ENCODE data around the gene CASK. TPM values are rescaled to one million over a fixed set of nuclear protein-coding genes. Genes with fewer than 3 reads are reported as not detected.

The CASK gene
- total and polyA plus RNA-seq, 2 of the 13 experiments (the other 11 are each of a cell fraction or from before 2014, with no cell fraction given), result 14.5 to 16.0 TPM

DNA sequence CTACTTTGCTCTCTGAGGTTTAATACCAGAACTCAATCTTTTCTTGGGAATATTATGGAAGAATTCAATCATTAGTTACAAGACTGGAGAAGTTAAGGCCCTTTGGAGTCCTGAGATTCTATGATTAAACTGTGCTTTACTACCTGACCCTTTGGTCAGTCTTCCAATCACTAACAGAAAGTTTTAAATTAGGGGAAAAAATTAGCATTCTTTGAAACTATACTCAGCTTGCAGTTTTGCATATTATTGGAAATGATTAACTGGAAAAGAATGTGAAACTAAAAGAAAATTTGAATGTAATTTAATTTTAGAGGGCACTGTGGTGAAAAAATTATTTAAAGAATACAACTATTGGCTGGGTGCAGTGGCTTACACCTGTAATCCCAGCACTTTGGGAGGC is 253.2 kb downstream of the CASK start:
- POLR2A ChIA-PET, result no interaction called here
- no peaks in the 10 kb centered on the region for H3K4me1 ChIP-seq (ENCODE audit: insufficient read depth, low read length)
- H3K27me3 ChIP-seq (ENCODE audit: control insufficient read depth in 1 of 2, insufficient read depth in 2 of 2, low read length in 2 of 2), result no peaks in the 10 kb centered on the region
- TF ChIP-seq ZNF557 (CRISPR knock-in tag; IDR thresholded peaks at IDR 0.05), result no peak
- no peak for TF ChIP-seq TGIF2 (CRISPR knock-in tag; IDR thresholded peaks at IDR 0.05)
- TF ChIP-seq, protein P1, sequence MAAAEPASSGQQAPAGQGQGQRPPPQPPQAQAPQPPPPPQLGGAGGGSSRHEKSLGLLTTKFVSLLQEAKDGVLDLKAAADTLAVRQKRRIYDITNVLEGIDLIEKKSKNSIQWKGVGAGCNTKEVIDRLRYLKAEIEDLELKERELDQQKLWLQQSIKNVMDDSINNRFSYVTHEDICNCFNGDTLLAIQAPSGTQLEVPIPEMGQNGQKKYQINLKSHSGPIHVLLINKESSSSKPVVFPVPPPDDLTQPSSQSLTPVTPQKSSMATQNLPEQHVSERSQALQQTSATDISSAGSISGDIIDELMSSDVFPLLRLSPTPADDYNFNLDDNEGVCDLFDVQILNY (CRISPR knock-in tag; conservative IDR thresholded peaks at IDR 0.05), result no peak
- TF ChIP-seq PHF21A (CRISPR knock-in tag; IDR thresholded peaks at IDR 0.05), result no peak
- no peak for TF ChIP-seq NR2F2 (IDR thresholded peaks at IDR 0.05; ENCODE audit: borderline replicate concordance, low read depth)
- no peak for TF ChIP-seq FOXA3 (CRISPR knock-in tag; IDR thresholded peaks at IDR 0.05)
- no peak for TF ChIP-seq ZNF20 (CRISPR knock-in tag; IDR thresholded peaks at IDR 0.05)
- TF ChIP-seq ZNF720 (CRISPR knock-in tag; IDR thresholded peaks at IDR 0.05), result no peak
- no peak for TF ChIP-seq ZBTB42 (CRISPR knock-in tag; IDR thresholded peaks at IDR 0.05)
- no peak for TF ChIP-seq ESRRA (CRISPR knock-in tag; IDR thresholded peaks at IDR 0.05; ENCODE audit: low read depth)
- no peak for TF ChIP-seq THAP11 (CRISPR knock-in tag; IDR thresholded peaks at IDR 0.05)
- TF ChIP-seq WIZ (CRISPR knock-in tag; IDR thresholded peaks at IDR 0.05), result no peak
- TF ChIP-seq EZH2 (conservative IDR thresholded peaks at IDR 0.05; ENCODE audit: low read depth, low read length), result no peak
- ATAC-seq (no peak), FAIRE-seq (no peak), DNase-seq (ENCODE audit: low spot score) (no peak)
- BruUV-seq (replicated peaks), result no TSS peak
- H2AFZ ChIP-seq (ENCODE audit: low read length), result no peak overlapping the region
- H3K36me3 ChIP-seq (replicated peaks in 1 of 2; ENCODE audit: control insufficient read depth in 1 of 2, insufficient read depth in 2 of 2, low read length in 2 of 2), result no peaks in the 10 kb centered on the region
- no peak overlapping the region for H3K4me3 ChIP-seq (replicated peaks in 1 of 3; ENCODE audit: insufficient read depth in 1 of 3, low read depth in 2 of 3, low read length in 3 of 3)
- in situ Hi-C loops (cut with HindIII; ENCODE audit: extremely low pct_ligation_motif_present, low pct_unique_long_range_greater_than_20kb), result no loop called here
- H3K79me2 ChIP-seq (ENCODE audit: insufficient read depth, low read length), result no peaks in the 10 kb centered on the region
- no peak overlapping the region for H3K9ac ChIP-seq (ENCODE audit: insufficient read depth, low read depth, low read length)
- no peak overlapping the region for H3K27ac ChIP-seq (ENCODE audit: extremely low read length, insufficient read depth, low read length)
- CTCF ChIA-PET (ENCODE audit: low intra/inter-chr PET ratio, low total read pairs), result no interaction called here
- H3K9me3 ChIP-seq (ENCODE audit: low read length), result no peaks in the 10 kb centered on the region
- intact Hi-C loops (cut with micrococcal nuclease; ENCODE audit: unreplicated experiment), result no loop called here
- no peak overlapping the region for H3K4me2 ChIP-seq (ENCODE audit: low read depth, low read length)
- no peaks in the 10 kb centered on the region for H4K20me1 ChIP-seq (ENCODE audit: insufficient read depth, low read length)

Measured in HepG2 (cell line).